HL-60 (cell line): ENCODE measurements around the gene CBX6.

Experiments
- CTCF ChIP-seq: IDR thresholded peaks from one replicate; pipeline ENCODE4 v1.5.1; 2011; ENCODE audit warnings: low read length, control low read depth, inconsistent platforms; ENCODE audit not compliant: insufficient read depth
- POLR2AphosphoS5 ChIP-seq: IDR thresholded peaks from 2 replicates; pipeline ENCODE4 v1.6.1; 2012; ENCODE audit warnings: low read depth
- REST ChIP-seq: IDR thresholded peaks from 2 replicates; pipeline ENCODE4 v1.6.1; 2012; ENCODE audit warnings: low read depth; ENCODE audit not compliant: insufficient replicate concordance
- SPI1 ChIP-seq: IDR thresholded peaks from 2 replicates; pipeline ENCODE4 v1.6.1; 2012; ENCODE audit warnings: low read depth, mild to moderate bottlenecking, borderline replicate concordance

DNA sequence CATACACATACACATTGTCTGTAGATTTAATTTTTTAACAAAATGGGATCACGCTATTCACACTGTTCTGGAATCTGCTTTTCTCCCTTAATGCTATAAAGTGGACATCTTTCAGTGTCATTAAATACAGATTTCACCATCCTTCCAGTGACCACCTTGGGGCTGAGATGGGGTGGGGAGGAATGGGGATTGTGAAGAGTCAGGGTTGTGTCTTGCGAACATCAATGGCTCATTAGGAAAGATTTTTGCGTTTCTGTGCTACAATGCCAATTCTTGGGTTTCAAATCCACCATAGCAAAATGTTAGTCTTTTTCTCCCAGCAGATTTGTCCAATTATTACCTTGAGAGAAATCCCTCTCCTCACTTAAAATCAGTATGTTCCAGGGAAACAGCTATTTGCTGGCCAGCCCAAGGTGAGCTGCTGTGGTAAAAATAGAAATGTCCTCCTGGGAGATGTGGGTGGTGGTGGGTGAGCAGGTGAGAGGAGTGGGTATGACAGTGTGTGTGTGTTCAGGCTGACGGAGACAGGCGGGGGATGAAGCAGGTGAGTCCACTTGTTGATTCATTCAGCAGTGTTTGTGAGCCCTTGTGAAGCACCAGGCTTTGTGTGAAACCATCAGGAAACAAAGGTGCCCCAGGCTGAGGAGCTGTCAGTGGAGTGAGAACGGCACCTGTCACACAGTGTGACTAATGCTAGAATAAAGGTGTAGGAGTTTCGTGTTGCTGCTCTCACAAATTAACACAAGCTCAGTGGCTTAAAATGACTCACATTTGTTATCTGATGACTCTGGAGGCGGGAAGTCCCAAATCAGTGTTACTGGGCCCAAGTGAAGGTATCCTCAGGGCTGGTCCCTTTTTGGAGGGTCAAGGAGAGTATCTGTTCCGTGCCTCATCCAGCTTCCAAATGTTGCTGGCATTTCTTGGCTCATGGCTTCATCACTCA, 1.7 kb upstream of the CBX6 start:
- TF ChIP-seq CTCF (no peak), REST (no peak), SPI1 (no peak), POLR2AphosphoS5 (no peak)
